PC-9 (cell line): ENCODE results near the gene TMEM59L. TPM values are rescaled to one million over a fixed set of nuclear protein-coding genes. Genes with fewer than 3 reads are reported as not detected.

Experiments
- BruUV-seq: library from RNA; stranded (reverse); fragments of 400-500 nt; replicated peaks from 2 replicates; lab custom pipeline; 2021; lab: Mats Ljungman, UMichigan
- CTCF ChIA-PET: fragments of 300-600 bp; sonication (Branson Sonifier 250); formaldehyde crosslinking; loops from one replicate; lab custom pipeline; 2022; ENCODE audit warnings: antibody characterized with exemption; lab: Charles Lee
- POLR2A ChIA-PET: fragments of 300-600 bp; sonication (Branson Sonifier 250); formaldehyde crosslinking; loops from one replicate; lab custom pipeline; 2022; ENCODE audit warnings: antibody characterized with exemption; ENCODE audit not compliant: unreplicated experiment; lab: Charles Lee
- DNase-seq, 2 experiments: peaks; one replicate each; pipeline versions ENCODE4 v3.0.0 to v3.0.0-alpha.2; 2015 to 2022; ENCODE audit warnings: mixed read lengths in 1 of 2
- H2AFZ ChIP-seq: fragments of 200-600 bp; sonication (generic); 2 replicates; pipeline ENCODE4 v1.8.1; 2017; ENCODE audit warnings: antibody characterized with exemption
- H3F3A ChIP-seq: fragments of 200-600 bp; sonication (generic); 2 replicates; pipeline ENCODE4 v1.8.1; 2017; ENCODE audit warnings: antibody characterized with exemption, mild to moderate bottlenecking, low read depth; ENCODE audit not compliant: insufficient read depth
- H3K27ac ChIP-seq: fragments of 200-600 bp; sonication (generic); 2 replicates; pipeline ENCODE4 v1.6.1; 2016; ENCODE audit warnings: mixed run types
- H3K27me3 ChIP-seq: fragments of 200-600 bp; sonication (generic); 2 replicates; pipeline ENCODE4 v1.6.1; 2016; ENCODE audit warnings: low read depth, mixed run types; ENCODE audit not compliant: insufficient read depth
- H3K36me3 ChIP-seq: fragments of 200-600 bp; sonication (generic); 2 replicates; pipeline ENCODE4 v1.6.1; 2016; ENCODE audit warnings: low read depth, mixed run types
- H3K4me1 ChIP-seq: fragments of 200-600 bp; sonication (generic); replicated peaks from 2 replicates; pipeline ENCODE4 v1.6.1; 2016; ENCODE audit warnings: mixed run types; ENCODE audit not compliant: insufficient read depth
- H3K4me2 ChIP-seq: fragments of 200-600 bp; sonication (generic); 2 replicates; pipeline ENCODE4 v1.6.1; 2017; ENCODE audit warnings: mixed run types
- H3K4me3 ChIP-seq: fragments of 200-600 bp; sonication (generic); 2 replicates; pipeline ENCODE4 v1.6.1; 2016; ENCODE audit warnings: mixed run types
- H3K79me2 ChIP-seq: fragments of 200-600 bp; sonication (generic); 2 replicates; pipeline ENCODE4 v1.6.1; 2017; ENCODE audit warnings: low read depth, mixed run types
- H3K9me2 ChIP-seq: fragments of 200-600 bp; sonication (generic); 2 replicates; pipeline ENCODE4 v1.8.1; 2017; ENCODE audit warnings: mild to moderate bottlenecking; ENCODE audit not compliant: insufficient read depth
- H3K9me3 ChIP-seq: fragments of 200-600 bp; sonication (generic); 2 replicates; pipeline ENCODE4 v1.8.1; 2016; ENCODE audit warnings: low read depth; ENCODE audit not compliant: insufficient read depth
- H4K20me1 ChIP-seq: fragments of 200-600 bp; sonication (generic); 2 replicates; pipeline ENCODE4 v1.8.1; 2017; ENCODE audit not compliant: insufficient read depth
- EZH2 ChIP-seq: fragments of 200-600 bp; sonication (generic); IDR thresholded peaks from 2 replicates; pipeline ENCODE4 v1.8.0; 2017; ENCODE audit warnings: antibody characterized with exemption, low read depth
- intact Hi-C: fragments of 100-400 bp; cut with micrococcal nuclease; formaldehyde crosslinking; loops from one replicate; pipeline ENCODE4 v1.10.0; 2022; ENCODE audit not compliant: unreplicated experiment
- total RNA-seq: library from RNA; stranded (reverse); gene quantifications from 2 replicates; pipeline ENCODE4 v1.2.3, GENCODE V29; 2021
- TF ChIP-seq, protein P1 (sequence below): fragments of 200-600 bp; sonication (generic); conservative IDR thresholded peaks from 2 replicates; pipeline ENCODE4 v1.6.1; 2017; ENCODE audit warnings: mixed run types, antibody characterized with exemption, mild to moderate bottlenecking, moderate library complexity

TMEM59L gene
- total RNA-seq, 1 experiment from 2014 or later, result 0.65 TPM

DNA sequence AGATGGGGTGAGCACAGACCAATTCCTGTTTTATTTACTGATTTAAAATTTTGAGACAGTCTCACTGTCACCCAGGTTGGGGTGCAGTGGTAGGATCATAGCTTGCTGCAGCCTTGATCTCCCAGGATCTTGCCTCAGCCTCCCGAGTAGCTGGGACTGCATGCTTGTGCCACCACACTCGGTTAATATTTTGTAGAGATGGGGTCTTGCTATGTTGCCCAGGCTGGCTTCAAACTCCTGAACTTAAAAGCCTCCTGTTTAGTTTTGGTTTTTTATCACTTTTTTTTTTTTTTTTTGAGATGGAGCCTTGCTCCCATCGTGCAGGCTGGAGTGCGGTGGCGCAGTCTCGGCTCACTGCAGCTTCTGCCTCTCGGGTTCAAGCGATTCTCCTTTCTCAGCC lies 36.3 kb upstream of the TMEM59L start:
- no peak for DNase-seq
- Histone ChIP-seq H3K4me3 (no peak overlapping the region), H3K36me3 (peaks cover 29% of the 10 kb centered on the region), H3K79me2 (peaks cover 36% of the 10 kb centered on the region), H3K4me2 (no peak overlapping the region), H3F3A (peaks cover 79% of the 10 kb centered on the region), H3K9me2 (no peaks in the 10 kb centered on the region), H3K9me3 (no peaks in the 10 kb centered on the region), H4K20me1 (peaks cover 41% of the 10 kb centered on the region), H2AFZ (no peak overlapping the region), H3K27ac (no peak overlapping the region), H3K27me3 (no peaks in the 10 kb centered on the region), H3K4me1 (peaks cover 10% of the 10 kb centered on the region)
- no TSS peak for BruUV-seq
- ChIA-PET POLR2A (no interaction called here), CTCF (no interaction called here)
- intact Hi-C loops, result loop anchor here (10.0 kb wide), 1 partner anchor 338 kb away; the partner anchor contains the start of genes COPE and DDX49
- TF ChIP-seq EZH2, result no peak
- TF ChIP-seq, protein P1, sequence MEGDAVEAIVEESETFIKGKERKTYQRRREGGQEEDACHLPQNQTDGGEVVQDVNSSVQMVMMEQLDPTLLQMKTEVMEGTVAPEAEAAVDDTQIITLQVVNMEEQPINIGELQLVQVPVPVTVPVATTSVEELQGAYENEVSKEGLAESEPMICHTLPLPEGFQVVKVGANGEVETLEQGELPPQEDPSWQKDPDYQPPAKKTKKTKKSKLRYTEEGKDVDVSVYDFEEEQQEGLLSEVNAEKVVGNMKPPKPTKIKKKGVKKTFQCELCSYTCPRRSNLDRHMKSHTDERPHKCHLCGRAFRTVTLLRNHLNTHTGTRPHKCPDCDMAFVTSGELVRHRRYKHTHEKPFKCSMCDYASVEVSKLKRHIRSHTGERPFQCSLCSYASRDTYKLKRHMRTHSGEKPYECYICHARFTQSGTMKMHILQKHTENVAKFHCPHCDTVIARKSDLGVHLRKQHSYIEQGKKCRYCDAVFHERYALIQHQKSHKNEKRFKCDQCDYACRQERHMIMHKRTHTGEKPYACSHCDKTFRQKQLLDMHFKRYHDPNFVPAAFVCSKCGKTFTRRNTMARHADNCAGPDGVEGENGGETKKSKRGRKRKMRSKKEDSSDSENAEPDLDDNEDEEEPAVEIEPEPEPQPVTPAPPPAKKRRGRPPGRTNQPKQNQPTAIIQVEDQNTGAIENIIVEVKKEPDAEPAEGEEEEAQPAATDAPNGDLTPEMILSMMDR, result no peak

DNA sequence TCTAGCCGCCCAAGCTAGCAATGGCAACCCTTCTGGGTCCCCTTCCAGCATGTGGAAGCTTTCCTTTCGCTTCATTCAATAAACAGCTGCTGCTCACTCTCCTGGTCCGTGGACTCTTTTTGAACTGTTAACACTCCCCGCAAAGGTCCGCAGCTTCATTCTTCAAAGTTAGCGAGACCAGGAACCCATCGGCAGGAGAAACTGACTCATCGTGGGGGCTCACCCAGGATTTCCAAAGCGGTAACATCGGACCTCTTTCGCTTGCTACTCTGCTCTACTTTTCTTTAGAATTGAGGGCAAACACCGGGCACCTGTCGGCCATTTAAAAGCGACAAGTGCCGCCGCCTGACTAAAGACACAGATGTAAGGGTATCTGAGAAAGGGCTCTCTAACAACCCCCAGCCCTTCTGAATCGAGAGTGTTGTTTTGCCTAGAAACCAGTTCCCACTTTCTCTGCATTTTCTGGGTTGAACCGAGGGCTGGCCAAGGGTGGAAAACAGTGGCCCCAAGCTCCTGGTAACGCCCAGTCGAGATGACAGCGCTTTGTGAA lies 35.2 kb upstream of the TMEM59L start:
- TF ChIP-seq EZH2, result no peak
- TF ChIP-seq, protein P1, result no peak
- Histone ChIP-seq H4K20me1 (peaks cover 37% of the 10 kb centered on the region), H3K36me3 (peaks cover 29% of the 10 kb centered on the region), H3K9me3 (no peaks in the 10 kb centered on the region), H3K27me3 (no peaks in the 10 kb centered on the region), H3K4me2 (no peak overlapping the region), H3K4me3 (no peak overlapping the region), H3K9me2 (no peaks in the 10 kb centered on the region), H2AFZ (no peak overlapping the region), H3F3A (peaks cover 74% of the 10 kb centered on the region), H3K27ac (no peak overlapping the region), H3K79me2 (peaks cover 29% of the 10 kb centered on the region), H3K4me1 (peaks cover 10% of the 10 kb centered on the region)
- CTCF ChIA-PET, result no interaction called here
- intact Hi-C loops, result loop anchor here (10.0 kb wide), 1 partner anchor 337 kb away; the partner anchor contains the start of genes COPE and DDX49
- DNase-seq, result no peak
- POLR2A ChIA-PET, result no interaction called here
- no TSS peak for BruUV-seq

GRCh38 chr19:18580311-18580710 lies 32.4 kb upstream of the TMEM59L start:
- no TSS peak for BruUV-seq
- intact Hi-C loops, result no loop called here
- Histone ChIP-seq H3K27me3 (no peaks in the 10 kb centered on the region), H3K36me3 (peaks cover 10% of the 10 kb centered on the region), H3K9me2 (no peaks in the 10 kb centered on the region), H3K9me3 (no peaks in the 10 kb centered on the region), H3K79me2 (no peaks in the 10 kb centered on the region), H3K4me1 (no peaks in the 10 kb centered on the region), H3K4me3 (no peak overlapping the region), H3K27ac (no peak overlapping the region), H3K4me2 (no peak overlapping the region), H4K20me1 (peaks cover 8% of the 10 kb centered on the region; the same call in 1 of the 2 replicates), H3F3A (peaks cover 47% of the 10 kb centered on the region), H2AFZ (no peak overlapping the region)
- ChIA-PET CTCF (no interaction called here), POLR2A (no interaction called here)
- TF ChIP-seq, protein P1, result no peak
- TF ChIP-seq EZH2, result no peak
- DNase-seq, result no peak
